Smooth muscle cell (in vitro differentiated cells): ENCODE measurements around the gene XPNPEP3. TPM values are rescaled to one million over a fixed set of nuclear protein-coding genes. Genes with fewer than 3 reads are reported as not detected.
"Not testable (repeated sequence)": the region's sequence is repeated elsewhere in the genome, so short reads cannot be mapped to it uniquely, and the experiment has no call there.

ENCODE experiments used
- DNase-seq: peaks from one replicate; lab custom pipeline; 2025; ENCODE audit not compliant: unreplicated experiment; lab: John Stamatoyannopoulos, UW
- H2AFZ ChIP-seq: fragments of 200-600 bp; sonication (generic); 2 replicates; pipeline ENCODE4 v1.6.0; 2016; ENCODE audit warnings: antibody characterized with exemption, low read depth, mild to moderate bottlenecking
- H3F3A ChIP-seq: fragments of 200-600 bp; sonication (generic); 2 replicates; pipeline ENCODE4 v1.6.0; 2017; ENCODE audit warnings: antibody characterized with exemption, low read depth
- H3K27ac ChIP-seq: fragments of 200-600 bp; sonication (generic); 2 replicates; pipeline ENCODE4 v1.5.1; 2016; ENCODE audit warnings: low read depth, mild to moderate bottlenecking
- H3K27me3 ChIP-seq: fragments of 200-600 bp; sonication (generic); 2 replicates; pipeline ENCODE4 v1.6.1; 2016; ENCODE audit warnings: low read depth, mild to moderate bottlenecking
- H3K36me3 ChIP-seq: fragments of 200-600 bp; sonication (generic); 2 replicates; pipeline ENCODE4 v1.5.1; 2016; ENCODE audit warnings: low read depth
- H3K4me1 ChIP-seq: fragments of 200-600 bp; sonication (generic); 2 replicates; pipeline ENCODE4 v1.5.1; 2016; ENCODE audit warnings: low read depth
- H3K4me2 ChIP-seq: fragments of 200-600 bp; sonication (generic); 2 replicates; pipeline ENCODE4 v1.6.0; 2016; ENCODE audit warnings: mild to moderate bottlenecking
- H3K4me3 ChIP-seq: fragments of 200-600 bp; sonication (generic); 2 replicates; pipeline ENCODE4 v1.5.1; 2016; ENCODE audit warnings: mild to moderate bottlenecking
- H3K79me2 ChIP-seq: fragments of 200-600 bp; sonication (generic); 2 replicates; pipeline ENCODE4 v1.6.0; 2016; ENCODE audit warnings: low read depth, mild to moderate bottlenecking
- H3K9ac ChIP-seq: fragments of 200-600 bp; sonication (generic); 2 replicates; pipeline ENCODE4 v1.6.0; 2016; ENCODE audit warnings: low read depth
- H3K9me3 ChIP-seq: fragments of 200-600 bp; sonication (generic); replicated peaks from 2 replicates; pipeline ENCODE4 v1.5.1; 2016; ENCODE audit warnings: low read depth
- H4K20me1 ChIP-seq: fragments of 200-600 bp; sonication (generic); 2 replicates; pipeline ENCODE4 v1.6.0; 2016; ENCODE audit warnings: low read depth
- CTCF ChIP-seq: fragments of 200-600 bp; sonication (generic); IDR thresholded peaks from 2 replicates; pipeline ENCODE4 v1.5.1; 2017; ENCODE audit warnings: borderline replicate concordance, mild to moderate bottlenecking, antibody characterized with exemption; ENCODE audit not compliant: insufficient read depth, poor library complexity, severe bottlenecking
- WGBS: methylation state at CpG from one replicate; pipeline ENCODE4 v1.1.7; 2016; ENCODE audit warnings: low lambda C conversion rate; 5-methylcytosine and 5-hydroxymethylcytosine counted together
- polyA plus RNA-seq: library from polyadenylated mRNA; unstranded; fragments of >200 nt; fragmentation: Nextera tagmentation; extraction: Ambion mirVana; gene quantifications from 2 replicates; pipeline ENCODE4 v1.2.1, GENCODE V29; 2016
- total RNA-seq: library from RNA; depleted of rRNA; stranded (reverse); fragments of >200 nt; gene quantifications from 2 replicates; pipeline ENCODE4 v1.2.3, GENCODE V29; 2014

The XPNPEP3 gene
- total and polyA plus RNA-seq, 2 experiments from 2014 or later = 3.9 to 12.3 TPM

- no peaks in the 10 kb centered on the region for H3K27me3 ChIP-seq
- no peaks in the 10 kb centered on the region for H3K79me2 ChIP-seq
- H3F3A ChIP-seq = no peaks in the 10 kb centered on the region
- H3K36me3 ChIP-seq = peaks cover 6% of the 10 kb centered on the region
- no peaks in the 10 kb centered on the region for H4K20me1 ChIP-seq
- H3K9me3 ChIP-seq = no peaks in the 10 kb centered on the region
- H2AFZ ChIP-seq = no peak overlapping the region
- no peak for DNase-seq
- WGBS = 95% methylated on average over 6 of the region's 6 CpGs
- H3K27ac ChIP-seq = no peak overlapping the region
- no peak overlapping the region for H3K4me3 ChIP-seq
- H3K9ac ChIP-seq = no peak overlapping the region
- H3K4me1 ChIP-seq = no peaks in the 10 kb centered on the region
- TF ChIP-seq CTCF = no peak
- no peak overlapping the region for H3K4me2 ChIP-seq
These were observed 51.9 kb downstream of the XPNPEP3 start for GRCh38 chr22:40908895-40909294.

DNA sequence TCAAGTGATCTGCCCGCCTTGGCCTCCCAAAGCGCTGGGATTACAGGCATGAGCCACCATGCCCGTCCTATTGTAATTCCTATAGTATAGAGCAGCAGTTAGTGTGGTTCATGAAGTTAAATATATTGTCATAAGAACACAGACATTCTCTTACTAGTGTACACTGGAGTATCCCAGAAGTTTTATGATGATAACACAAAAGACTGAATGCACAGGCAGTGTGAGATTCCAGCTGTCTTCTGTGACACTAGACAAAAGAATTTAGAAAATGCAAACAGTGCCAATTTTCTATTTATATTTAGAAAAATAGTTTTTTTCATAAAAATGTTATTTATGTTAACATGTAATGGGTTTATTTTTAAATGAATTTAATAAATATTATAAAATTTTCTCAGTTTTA lies 54.8 kb downstream of the XPNPEP3 start:
- Histone ChIP-seq H3K27ac (no peak overlapping the region), H3K9ac (no peak overlapping the region), H2AFZ (no peak overlapping the region), H3K4me1 (no peaks in the 10 kb centered on the region), H3K4me3 (no peak overlapping the region), H3K27me3 (no peaks in the 10 kb centered on the region), H4K20me1 (no peaks in the 10 kb centered on the region), H3F3A (no peaks in the 10 kb centered on the region), H3K36me3 (peaks cover 6% of the 10 kb centered on the region), H3K9me3 (no peaks in the 10 kb centered on the region), H3K79me2 (no peaks in the 10 kb centered on the region), H3K4me2 (no peak overlapping the region)
- TF ChIP-seq CTCF = no peak
- 93% methylated on average over 3 of the region's 3 CpGs for WGBS
- DNase-seq = no peak

DNA sequence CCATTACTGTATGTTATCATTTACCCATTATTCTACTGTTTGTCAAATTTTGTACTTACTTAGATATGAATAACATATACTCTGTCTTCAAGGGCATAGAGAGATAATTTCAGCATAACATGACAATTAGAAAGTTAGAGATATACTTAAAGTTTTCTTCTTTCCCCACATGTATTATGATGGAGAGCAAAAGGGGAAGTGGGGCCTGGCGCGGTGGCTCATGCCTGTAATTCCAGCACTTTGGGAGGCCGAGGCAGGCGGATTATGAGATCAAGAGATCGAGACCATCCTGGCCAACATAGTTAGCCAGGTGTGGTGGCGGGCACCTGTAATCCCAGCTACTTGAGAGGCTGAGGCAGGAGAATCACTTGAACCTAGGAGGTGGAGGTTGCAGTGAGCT lies 56.0 kb downstream of the XPNPEP3 start:
- H3K9ac ChIP-seq, H4K20me1 ChIP-seq, DNase-seq, H3K27me3 ChIP-seq, H3K9me3 ChIP-seq, H3K4me1 ChIP-seq, H3K4me3 ChIP-seq, H3K36me3 ChIP-seq, H3K79me2 ChIP-seq, H2AFZ ChIP-seq, H3F3A ChIP-seq, H3K27ac ChIP-seq, H3K4me2 ChIP-seq: not testable (repeated sequence)
- WGBS = 98% methylated on average over 6 of the region's 6 CpGs

GRCh38 chr22:40919446-40919845 lies 62.5 kb downstream of the XPNPEP3 start:
- Histone ChIP-seq H3K4me1 (no peaks in the 10 kb centered on the region), H3K27ac (no peak overlapping the region), H3K4me3 (no peak overlapping the region), H2AFZ (no peak overlapping the region), H3K27me3 (no peaks in the 10 kb centered on the region), H3K36me3 (peaks cover 6% of the 10 kb centered on the region), H3K9ac (no peak overlapping the region), H3K9me3 (no peaks in the 10 kb centered on the region), H3F3A (peaks cover 4% of the 10 kb centered on the region), H4K20me1 (no peaks in the 10 kb centered on the region), H3K4me2 (no peak overlapping the region), H3K79me2 (no peaks in the 10 kb centered on the region)
- WGBS = 94% methylated on average over 5 of the region's 5 CpGs
- no peak for DNase-seq
- TF ChIP-seq CTCF = no peak
